Hematopoietic multipotent progenitor cell treated with erythropoietin and hydrocortisone succinate and interleukin-3 and kit ligand, for 8 days (in vitro differentiated cells): Measurements from ENCODE around the gene DIP2C.
"Not testable (repeated sequence)": the region's sequence is repeated elsewhere in the genome, so short reads cannot be mapped to it uniquely, and the experiment has no call there.

Experiments used
- DNase-seq: peaks from one replicate; pipeline ENCODE4 v3.0.0-alpha.2; 2015

The DIP2C gene

DNA sequence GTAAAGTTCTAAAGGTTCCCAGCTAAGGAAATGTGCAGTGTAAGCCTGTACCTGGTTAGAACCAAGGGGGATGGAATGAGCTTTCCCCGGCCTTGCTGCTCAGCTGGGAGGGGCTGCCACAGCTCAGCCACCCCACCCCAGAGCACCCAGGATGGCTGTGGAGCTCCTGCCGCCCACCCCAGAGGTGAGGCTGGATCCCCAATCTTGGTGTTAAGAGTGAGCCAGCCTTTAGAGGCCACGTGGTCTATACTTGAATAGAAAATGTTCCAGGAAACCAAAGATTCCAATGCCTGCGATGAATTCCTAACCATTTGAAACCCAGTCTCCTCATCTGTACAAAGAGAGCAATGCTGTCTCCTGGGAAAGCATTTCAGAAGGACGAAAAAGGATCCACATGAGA is 16.5 kb downstream of the DIP2C start:
- no peak for DNase-seq

GRCh38 chr10:672203-672602 is 17.3 kb downstream of the DIP2C start:
- no peak for DNase-seq

DNA sequence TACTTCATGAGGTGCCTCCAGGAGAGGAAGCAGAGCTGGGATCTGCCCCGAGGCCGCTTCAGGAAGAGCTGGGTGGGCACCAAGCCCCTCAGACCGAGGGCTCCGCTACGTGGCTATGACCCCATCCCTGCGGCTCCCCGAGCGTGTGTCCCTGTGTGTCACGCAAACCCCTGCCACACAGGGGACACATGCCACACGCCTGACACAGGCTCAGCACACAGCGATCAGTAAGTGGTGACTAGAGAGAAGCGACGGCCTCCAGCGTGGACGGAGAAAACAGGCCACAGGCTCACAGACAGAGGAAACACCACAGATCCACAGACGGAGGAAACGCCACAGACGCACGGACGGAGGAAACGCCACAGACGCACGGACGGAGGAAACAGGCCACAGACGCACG is 18.5 kb downstream of the DIP2C start:
- no peak for DNase-seq

GRCh38 chr10:670038-670437 is 19.4 kb downstream of the DIP2C start:
- no peak for DNase-seq

DNA sequence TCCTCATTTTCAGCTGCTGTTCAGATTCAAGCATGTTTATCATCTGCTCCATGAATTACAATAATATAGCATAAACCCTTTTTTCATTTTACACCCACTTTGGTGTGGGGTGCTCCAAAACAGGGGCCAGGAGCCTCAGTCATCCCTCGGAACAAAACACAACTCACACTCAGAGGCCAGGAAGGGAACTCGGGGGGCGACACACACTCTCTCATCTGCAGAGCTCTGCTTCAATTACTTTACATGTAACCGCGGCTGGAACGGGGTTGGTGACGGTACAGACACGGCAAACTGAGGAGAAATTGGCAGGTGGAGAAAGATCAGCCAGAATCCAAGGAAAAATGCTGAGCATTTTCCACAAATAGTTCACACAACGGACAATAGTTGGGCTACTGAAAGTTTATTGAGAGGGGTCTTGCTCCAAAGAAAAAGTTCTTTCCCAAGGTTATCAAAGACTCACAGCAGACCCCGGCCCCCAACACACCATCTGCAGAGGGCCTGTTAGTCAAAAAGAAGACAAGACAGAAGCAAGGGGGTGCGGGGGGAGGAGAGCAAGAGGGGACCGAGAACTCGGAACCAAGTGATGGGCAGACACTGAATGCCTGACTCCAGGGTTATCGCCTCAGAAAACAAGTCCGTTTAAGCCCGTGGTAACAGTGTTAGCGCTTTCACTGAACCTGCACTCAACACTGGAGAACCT is 20.5 kb downstream of the DIP2C start:
- DNase-seq: no peak

- no peak for DNase-seq
These were observed 21.8 kb downstream of the DIP2C start for GRCh38 chr10:667602-668143.

- DNase-seq: no peak
These were observed 22.4 kb downstream of the DIP2C start for GRCh38 chr10:667096-667495.

DNA sequence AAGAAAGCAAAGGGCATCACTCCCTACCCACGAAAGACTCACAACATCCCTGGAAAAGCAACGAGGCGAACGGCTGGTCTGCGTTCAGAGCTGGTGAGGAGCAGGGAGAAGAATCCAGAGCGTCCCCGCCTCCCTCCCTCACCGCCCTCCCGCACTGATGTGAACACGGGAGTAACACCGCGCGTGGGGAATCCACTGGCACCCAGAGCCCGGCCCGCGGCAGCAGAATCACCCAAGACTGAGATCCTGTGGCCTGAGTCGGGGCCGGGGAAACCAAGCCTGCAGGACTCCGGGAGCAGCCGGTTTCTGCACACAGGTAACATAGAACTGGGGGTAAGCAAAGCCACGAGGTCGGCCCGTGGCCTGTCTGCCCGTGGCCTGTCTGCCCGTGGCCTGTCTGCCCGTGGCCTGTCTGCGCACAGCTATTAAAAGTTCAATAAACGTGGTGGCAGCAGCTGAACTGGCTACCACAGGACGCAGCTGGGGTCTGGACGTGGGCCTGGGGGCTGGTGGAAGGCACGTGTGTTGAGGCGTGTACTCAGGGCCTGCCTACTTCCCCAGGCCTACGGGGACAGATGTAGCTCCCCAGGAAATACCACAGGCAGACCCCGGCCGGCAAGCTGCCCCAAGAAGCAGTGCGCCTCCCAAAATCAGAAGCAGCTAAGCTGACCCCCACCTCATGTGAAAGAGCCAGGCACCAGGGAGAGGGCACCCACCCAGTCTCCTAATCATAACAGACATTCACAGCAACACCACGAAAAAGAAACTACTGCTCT is 23.0 kb downstream of the DIP2C start:
- DNase-seq: no peak

DNA sequence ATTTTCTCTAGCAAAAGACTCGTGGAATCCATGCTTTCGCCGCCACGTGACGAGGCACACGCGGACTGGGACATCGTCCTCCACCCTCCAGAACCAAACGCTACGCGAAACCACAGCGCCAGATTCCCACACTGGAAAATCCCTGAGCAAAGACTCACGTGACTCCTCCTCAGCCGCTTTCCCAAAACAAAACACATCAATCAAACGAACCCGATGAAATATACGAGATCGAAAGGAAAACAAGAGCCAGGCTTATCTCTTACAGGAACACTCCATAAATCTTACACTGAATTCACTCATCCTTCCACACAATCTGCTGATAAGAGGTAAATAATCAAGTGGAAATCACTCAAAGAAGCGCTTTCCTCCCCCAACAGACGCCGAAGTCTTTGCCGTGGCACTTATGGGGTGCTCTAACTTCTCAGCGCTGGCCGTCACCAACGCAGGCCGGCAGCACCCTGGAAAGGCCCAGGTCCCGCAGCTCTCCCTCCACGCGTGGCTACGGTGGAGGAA is 23.8 kb downstream of the DIP2C start:
- no peak for DNase-seq

DNA sequence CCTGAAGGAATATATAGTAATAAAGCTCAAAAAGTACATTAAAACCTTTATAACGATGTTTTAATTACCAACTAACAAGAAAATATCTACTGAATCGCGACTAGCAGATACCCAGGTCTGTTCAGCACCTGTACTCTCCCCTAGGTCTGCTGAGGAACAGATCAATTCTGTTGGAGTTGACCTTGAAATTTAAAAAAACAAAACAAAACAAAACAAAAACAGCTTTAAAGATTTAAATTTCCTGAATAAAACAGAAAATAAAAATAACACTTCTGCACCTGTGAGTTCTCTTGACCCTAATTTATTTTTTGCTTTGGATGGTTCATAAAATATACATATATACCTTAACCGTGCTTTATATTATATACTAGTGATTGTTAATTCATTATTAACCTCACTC is 24.6 kb downstream of the DIP2C start:
- DNase-seq: no peak

DNA sequence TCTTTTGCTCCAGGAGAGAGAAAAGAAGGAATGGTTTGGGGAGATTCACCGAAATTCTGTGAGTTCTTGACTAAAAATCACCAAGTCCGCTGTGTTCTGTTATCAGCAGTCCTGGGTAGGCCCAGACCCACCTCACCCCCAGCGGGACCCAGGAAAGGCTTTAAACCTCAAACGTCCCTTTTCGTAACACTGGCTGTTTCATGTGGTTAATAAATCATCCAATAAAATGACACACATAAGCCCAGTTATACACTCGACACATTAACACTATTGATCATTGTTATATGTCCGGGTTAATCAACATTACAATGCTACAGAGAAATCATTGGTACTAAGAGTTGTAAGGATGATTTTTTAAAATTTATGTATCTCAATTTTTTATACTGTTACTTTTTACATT is 25.2 kb downstream of the DIP2C start:
- DNase-seq: no peak

- DNase-seq: no peak
These were observed 25.6 kb downstream of the DIP2C start for GRCh38 chr10:663831-664251.

GRCh38 chr10:663466-663751 is 26.1 kb downstream of the DIP2C start:
- no peak for DNase-seq

GRCh38 chr10:662686-663465 is 26.6 kb downstream of the DIP2C start:
- DNase-seq: no peak

GRCh38 chr10:662223-662605 is 27.3 kb downstream of the DIP2C start:
- DNase-seq: no peak

DNA sequence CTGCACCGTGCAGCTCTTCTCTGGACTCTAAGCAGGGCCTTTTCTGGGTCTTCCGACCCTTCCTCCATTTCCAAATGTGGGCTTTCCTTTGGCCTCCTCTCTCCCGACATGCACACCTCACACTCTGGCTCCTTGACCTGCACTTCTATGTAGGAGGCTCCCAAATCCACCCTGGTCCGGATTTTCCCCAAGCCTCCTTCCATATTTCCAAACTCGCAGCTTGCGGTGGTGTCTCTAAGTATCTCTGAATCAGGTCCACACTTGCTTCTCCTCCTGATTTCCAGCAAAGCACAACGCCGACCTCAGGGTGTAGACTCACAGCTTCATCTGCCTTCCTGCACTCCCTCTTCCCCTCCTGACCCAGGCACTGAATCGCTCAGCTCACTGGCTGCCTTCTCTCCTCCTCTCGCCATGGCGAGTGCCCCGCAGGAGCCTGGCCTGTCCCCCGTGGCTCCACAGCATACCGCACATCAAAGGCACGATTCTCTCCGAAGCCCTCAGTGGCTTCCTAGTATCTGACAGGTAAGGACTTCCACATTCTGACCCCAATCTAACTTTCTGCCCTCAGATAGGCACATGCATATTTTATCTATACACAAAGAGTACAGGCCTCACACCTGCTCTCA is 27.8 kb downstream of the DIP2C start:
- DNase-seq: no peak

DNA sequence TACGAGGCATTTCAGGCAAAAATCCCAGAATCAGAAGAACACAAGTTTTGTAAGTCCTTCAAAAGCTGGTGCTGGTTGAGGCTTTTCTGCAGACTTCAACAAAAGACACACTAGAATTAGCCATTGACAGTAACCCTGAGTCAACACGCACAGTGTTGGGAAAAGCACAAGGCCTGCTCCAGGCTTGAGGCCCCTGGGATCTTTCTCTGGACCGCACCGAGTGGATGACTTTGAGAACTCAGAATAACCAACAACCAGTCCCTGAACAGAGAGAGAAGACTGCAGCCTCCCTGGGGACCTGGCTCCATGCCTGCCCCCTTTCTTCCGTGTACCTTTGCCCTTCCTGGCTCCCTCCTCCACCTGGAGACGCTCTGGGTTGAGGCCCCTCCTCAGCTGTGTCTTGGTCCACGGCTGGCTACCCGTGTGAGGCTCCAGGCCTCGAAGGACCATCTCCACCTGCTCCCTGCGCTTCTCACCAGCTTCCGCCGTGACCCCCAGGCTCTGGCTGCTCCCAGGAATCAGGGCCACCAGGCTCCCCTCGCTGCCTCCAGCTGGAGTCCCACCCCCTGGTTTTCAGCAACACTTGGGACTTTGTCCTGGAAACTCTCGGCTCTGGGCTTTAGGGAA is 28.4 kb downstream of the DIP2C start:
- DNase-seq: no peak

DNA sequence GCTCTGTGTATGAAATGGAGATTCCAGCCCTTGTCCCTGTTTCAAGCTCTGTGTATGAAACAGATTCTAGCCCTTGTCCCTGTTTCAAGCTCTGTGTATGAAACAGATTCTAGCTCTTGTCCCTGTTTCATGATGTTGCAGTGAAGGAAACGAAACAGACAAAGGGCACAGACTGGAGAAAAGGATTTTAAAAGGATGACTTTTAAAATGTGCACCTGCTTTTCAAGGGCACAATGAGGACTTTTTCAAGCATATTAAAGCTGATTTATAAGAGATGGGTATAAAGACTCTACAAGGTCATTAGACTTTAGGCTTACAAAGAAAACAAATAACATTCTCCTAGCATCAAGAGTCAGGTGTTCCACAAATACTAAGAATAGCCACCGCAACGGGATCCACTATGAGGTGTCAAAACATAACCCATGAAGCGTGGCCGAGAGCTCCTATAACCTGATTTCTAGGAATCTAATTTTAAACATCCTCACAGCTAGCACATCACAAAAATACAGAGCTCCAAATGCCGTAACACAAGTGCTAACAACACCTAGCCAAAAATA is 29.0 kb downstream of the DIP2C start:
- no peak for DNase-seq

GRCh38 chr10:659688-660141 is 29.8 kb downstream of the DIP2C start:
- no peak for DNase-seq

GRCh38 chr10:657816-658350 is 31.6 kb downstream of the DIP2C start:
- DNase-seq: not testable (repeated sequence)

DNA sequence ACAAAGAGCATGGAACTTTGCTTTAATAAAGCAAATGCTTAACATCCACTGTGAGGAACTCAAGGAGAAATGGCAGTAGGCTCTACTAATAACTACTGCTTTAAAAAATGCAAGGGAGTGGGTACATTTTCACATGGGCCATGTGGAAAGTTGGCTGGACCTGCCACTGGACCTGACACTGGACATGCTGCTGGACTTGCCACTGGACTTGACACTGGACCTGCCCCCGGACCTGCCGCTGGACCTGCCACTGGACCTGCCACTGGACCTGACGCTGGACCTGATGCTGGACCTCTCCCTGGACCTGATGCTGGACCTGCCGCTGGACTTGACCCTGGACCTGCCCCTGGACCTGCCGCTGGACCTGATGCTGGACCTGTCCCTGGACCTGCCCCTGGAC is 32.6 kb downstream of the DIP2C start:
- DNase-seq: no peak

- no peak for DNase-seq
These were observed 34.3 kb downstream of the DIP2C start for GRCh38 chr10:655184-655583.
